GM12892 (cell line): ENCODE measurements around the gene FAM25A.

Experiments used
- POLR2A ChIP-seq: IDR thresholded peaks from 2 replicates; pipeline ENCODE4 v1.6.1; 2011; ENCODE audit warnings: low read depth, low read length, control low read depth
- POLR2AphosphoS5 ChIP-seq: IDR thresholded peaks from 2 replicates; pipeline ENCODE4 v1.6.1; 2011; ENCODE audit warnings: low read depth, low read length, control low read depth
- TAF1 ChIP-seq: IDR thresholded peaks from 2 replicates; pipeline ENCODE4 v1.6.1; 2011; ENCODE audit warnings: low read depth, mild to moderate bottlenecking, control low read depth, low read length, borderline replicate concordance

DNA sequence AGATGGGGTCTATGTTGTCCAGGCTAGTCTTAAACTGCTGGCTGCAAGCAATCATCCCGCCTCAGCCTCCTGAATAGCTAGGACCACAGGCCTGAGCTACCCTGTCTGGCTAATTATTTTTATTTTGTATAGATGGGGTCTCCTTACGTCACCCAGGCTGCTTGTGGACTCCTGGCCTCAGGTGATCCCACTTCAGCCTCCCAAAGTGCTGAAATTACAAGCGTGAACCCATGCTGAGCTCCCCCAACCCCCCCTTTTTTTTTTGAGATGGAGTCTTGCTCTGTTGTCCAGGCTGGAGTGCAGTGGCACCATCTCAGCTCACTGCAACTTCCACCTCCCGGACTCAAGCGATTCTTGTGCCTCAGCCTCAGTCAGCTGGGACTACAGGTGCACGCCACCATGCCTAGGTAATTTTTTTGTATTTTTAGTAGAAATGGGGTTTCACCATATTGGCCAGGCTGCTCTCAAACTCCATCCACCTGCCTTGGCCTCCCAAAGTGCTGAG, 25.4 kb downstream of the FAM25A start:
- TF ChIP-seq POLR2A (no peak), POLR2AphosphoS5 (no peak), TAF1 (no peak)
